Smooth muscle cell (in vitro differentiated cells): ENCODE results near the gene JDP2. TPM values are rescaled to one million over a fixed set of nuclear protein-coding genes. Genes with fewer than 3 reads are reported as not detected.

Source experiments
- DNase-seq: peaks from one replicate; lab custom pipeline; 2025; ENCODE audit not compliant: unreplicated experiment; lab: John Stamatoyannopoulos, UW
- H2AFZ ChIP-seq: fragments of 200-600 bp; sonication (generic); 2 replicates; pipeline ENCODE4 v1.6.0; 2016; ENCODE audit warnings: antibody characterized with exemption, low read depth, mild to moderate bottlenecking
- H3F3A ChIP-seq: fragments of 200-600 bp; sonication (generic); 2 replicates; pipeline ENCODE4 v1.6.0; 2017; ENCODE audit warnings: antibody characterized with exemption, low read depth
- H3K27ac ChIP-seq: fragments of 200-600 bp; sonication (generic); 2 replicates; pipeline ENCODE4 v1.5.1; 2016; ENCODE audit warnings: low read depth, mild to moderate bottlenecking
- H3K27me3 ChIP-seq: fragments of 200-600 bp; sonication (generic); 2 replicates; pipeline ENCODE4 v1.6.1; 2016; ENCODE audit warnings: low read depth, mild to moderate bottlenecking
- H3K36me3 ChIP-seq: fragments of 200-600 bp; sonication (generic); 2 replicates; pipeline ENCODE4 v1.5.1; 2016; ENCODE audit warnings: low read depth
- H3K4me1 ChIP-seq: fragments of 200-600 bp; sonication (generic); 2 replicates; pipeline ENCODE4 v1.5.1; 2016; ENCODE audit warnings: low read depth
- H3K4me2 ChIP-seq: fragments of 200-600 bp; sonication (generic); 2 replicates; pipeline ENCODE4 v1.6.0; 2016; ENCODE audit warnings: mild to moderate bottlenecking
- H3K4me3 ChIP-seq: fragments of 200-600 bp; sonication (generic); 2 replicates; pipeline ENCODE4 v1.5.1; 2016; ENCODE audit warnings: mild to moderate bottlenecking
- H3K79me2 ChIP-seq: fragments of 200-600 bp; sonication (generic); 2 replicates; pipeline ENCODE4 v1.6.0; 2016; ENCODE audit warnings: low read depth, mild to moderate bottlenecking
- H3K9ac ChIP-seq: fragments of 200-600 bp; sonication (generic); 2 replicates; pipeline ENCODE4 v1.6.0; 2016; ENCODE audit warnings: low read depth
- H3K9me3 ChIP-seq: fragments of 200-600 bp; sonication (generic); replicated peaks from 2 replicates; pipeline ENCODE4 v1.5.1; 2016; ENCODE audit warnings: low read depth
- H4K20me1 ChIP-seq: fragments of 200-600 bp; sonication (generic); 2 replicates; pipeline ENCODE4 v1.6.0; 2016; ENCODE audit warnings: low read depth
- CTCF ChIP-seq: fragments of 200-600 bp; sonication (generic); IDR thresholded peaks from 2 replicates; pipeline ENCODE4 v1.5.1; 2017; ENCODE audit warnings: borderline replicate concordance, mild to moderate bottlenecking, antibody characterized with exemption; ENCODE audit not compliant: insufficient read depth, poor library complexity, severe bottlenecking
- WGBS: methylation state at CpG from one replicate; pipeline ENCODE4 v1.1.7; 2016; ENCODE audit warnings: low lambda C conversion rate; 5-methylcytosine and 5-hydroxymethylcytosine counted together
- polyA plus RNA-seq: library from polyadenylated mRNA; unstranded; fragments of >200 nt; fragmentation: Nextera tagmentation; extraction: Ambion mirVana; gene quantifications from 2 replicates; pipeline ENCODE4 v1.2.1, GENCODE V29; 2016
- total RNA-seq: library from RNA; depleted of rRNA; stranded (reverse); fragments of >200 nt; gene quantifications from 2 replicates; pipeline ENCODE4 v1.2.3, GENCODE V29; 2014

JDP2 gene
- total and polyA plus RNA-seq, 2 experiments from 2014 or later = 70.3 to 126 TPM

DNA sequence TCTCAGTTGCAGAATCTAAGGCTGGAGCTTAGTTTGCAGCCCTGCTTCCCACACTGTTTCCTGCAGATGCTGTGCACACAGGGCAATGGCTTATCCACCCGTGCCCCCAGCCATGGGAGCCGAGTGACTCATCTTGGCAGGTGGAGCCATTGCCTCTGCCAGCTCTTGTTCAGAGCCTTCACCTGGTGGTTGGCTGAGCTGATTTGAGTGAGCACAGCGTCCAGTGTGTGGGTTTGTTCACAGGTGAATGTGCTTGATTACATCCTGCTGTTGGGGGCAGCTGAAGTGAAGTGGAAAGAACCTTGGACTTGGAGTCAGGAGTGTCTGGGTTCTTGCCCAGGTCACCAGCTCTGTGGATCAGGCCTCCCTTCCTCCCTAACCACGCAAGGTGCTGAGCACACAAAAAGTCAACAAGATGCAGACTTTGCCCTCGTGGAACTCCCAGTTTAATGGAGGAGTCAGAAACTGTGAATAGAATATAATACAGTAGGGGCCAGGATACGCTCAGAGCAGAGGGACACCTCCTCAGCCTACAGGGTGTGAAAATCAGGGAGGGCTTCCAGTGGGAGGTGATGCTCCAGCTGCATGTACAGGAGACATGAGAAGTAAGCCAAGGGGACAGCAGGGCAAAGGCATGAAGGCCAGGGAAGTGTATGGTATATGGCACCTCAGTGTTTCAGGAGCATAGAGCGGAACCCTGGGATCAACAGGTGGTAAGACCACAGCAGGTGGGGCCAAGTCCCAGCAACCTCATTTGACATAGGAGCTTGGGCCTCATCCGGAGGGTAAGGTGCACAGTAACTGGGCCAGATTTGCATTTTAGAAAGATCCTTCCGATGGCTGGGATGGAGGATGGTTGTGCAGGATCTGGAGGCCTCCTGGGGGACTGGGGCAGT, 22.8 kb downstream of the JDP2 start:
- WGBS = 82% methylated on average over 9 of the region's 9 CpGs

GRCh38 chr14:75452324-75452723, 24.5 kb downstream of the JDP2 start:
- Histone ChIP-seq H3K4me1 (peaks cover 49% of the 10 kb centered on the region), H3K27ac (peak overlapping the region; percentile 72), H4K20me1 (peaks cover 94% of the 10 kb centered on the region), H3K79me2 (peaks cover 82% of the 10 kb centered on the region), H3K9ac (peak overlapping the region; percentile 3), H3K4me3 (no peak overlapping the region), H3K27me3 (no peaks in the 10 kb centered on the region), H2AFZ (no peak overlapping the region), H3K9me3 (no peaks in the 10 kb centered on the region), H3K36me3 (no peaks in the 10 kb centered on the region), H3K4me2 (peak overlapping the region; percentile 57), H3F3A (no peaks in the 10 kb centered on the region)
- DNase-seq = no peak
- 40% methylated on average over 4 of the region's 4 CpGs for WGBS
- no peak for TF ChIP-seq CTCF

More for the DNA sequence above, 22.8 kb downstream of the JDP2 start:
- H3K9ac ChIP-seq = no peak overlapping the region
- H3K4me3 ChIP-seq = no peak overlapping the region
- TF ChIP-seq CTCF = no peak
- no peak overlapping the region for H2AFZ ChIP-seq
- H3K4me2 ChIP-seq = no peak overlapping the region
- H3K27ac ChIP-seq = no peak overlapping the region
- no peaks in the 10 kb centered on the region for H3K36me3 ChIP-seq
- peaks cover 80% of the 10 kb centered on the region for H3K79me2 ChIP-seq
- DNase-seq = no peak
- peaks cover 42% of the 10 kb centered on the region for H3K4me1 ChIP-seq
- no peaks in the 10 kb centered on the region for H3F3A ChIP-seq
- no peaks in the 10 kb centered on the region for H3K9me3 ChIP-seq
- no peaks in the 10 kb centered on the region for H3K27me3 ChIP-seq
- peaks cover 94% of the 10 kb centered on the region for H4K20me1 ChIP-seq

DNA sequence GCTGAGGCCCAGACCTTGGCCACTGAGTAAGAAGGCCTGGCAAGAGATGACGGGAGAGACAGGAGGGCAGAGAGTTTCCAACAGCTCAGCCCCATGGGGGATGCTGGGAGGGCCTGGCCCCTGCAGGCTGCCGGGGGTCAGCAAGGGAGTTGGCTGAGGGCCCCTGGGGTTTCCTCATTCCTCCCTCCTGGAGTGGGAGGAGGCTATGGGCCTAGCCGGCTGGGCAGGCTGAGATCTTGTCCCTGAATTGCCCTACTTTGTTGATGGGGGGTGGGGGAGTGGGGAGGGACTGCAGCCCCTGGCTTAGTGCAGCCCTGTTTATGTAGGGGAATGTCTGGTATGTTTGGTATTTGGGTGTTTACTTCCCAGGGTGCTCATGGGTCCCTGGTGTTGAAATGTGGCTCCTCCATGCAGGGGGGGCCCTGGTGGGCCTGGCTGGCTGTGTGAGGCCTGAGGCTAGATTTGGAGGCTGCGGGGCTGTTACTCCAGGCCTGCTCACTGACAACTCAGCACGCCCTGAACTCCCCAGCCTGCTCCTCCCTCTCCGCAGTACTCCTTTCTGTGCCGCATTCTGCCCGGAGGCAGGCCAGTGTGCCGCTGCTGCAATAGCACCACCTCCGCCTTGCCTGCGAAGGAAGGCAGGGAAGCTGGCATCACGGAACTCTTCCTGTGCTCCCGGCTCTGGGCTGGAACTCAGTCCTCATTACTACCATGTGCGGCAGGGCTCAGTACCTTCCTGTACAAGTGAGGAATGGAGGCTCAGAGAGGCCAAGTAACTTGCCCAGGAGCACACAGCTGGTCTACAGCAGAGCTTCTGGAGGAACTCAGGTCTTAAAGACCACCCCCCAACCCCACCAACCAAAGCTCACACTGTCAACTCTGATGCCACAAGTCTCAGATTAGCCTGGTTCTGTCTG, 25.3 kb downstream of the JDP2 start:
- Histone ChIP-seq H3K36me3 (no peaks in the 10 kb centered on the region), H3K4me2 (peak overlapping the region; percentile 57), H3K79me2 (peaks cover 82% of the 10 kb centered on the region), H4K20me1 (peaks cover 95% of the 10 kb centered on the region), H3K27ac (peak overlapping the region; percentile 72), H3K4me3 (no peak overlapping the region), H3F3A (no peaks in the 10 kb centered on the region), H3K4me1 (peaks cover 49% of the 10 kb centered on the region), H3K27me3 (no peaks in the 10 kb centered on the region), H2AFZ (no peak overlapping the region), H3K9ac (peak overlapping the region; percentile 3), H3K9me3 (no peaks in the 10 kb centered on the region)
- peak; percentile 72 for DNase-seq
- TF ChIP-seq CTCF = no peak
- 7% methylated on average over 14 of the region's 14 CpGs for WGBS
